ENCODE results near the gene TRIM59.

TRIM59 gene

GRCh38 chr3:160449636-160450598 lies at the start of gene TRIM59:
Gene TRIM59, minus strand, starts transcription at chr3:160449786. Its CDS starts 10,603 bp downstream, at chr3:160439183.
- no peak for DNase-seq

GRCh38 chr3:160498202-160498601 lies 48.6 kb upstream of the TRIM59 start:
- DNase-seq = no peak

GRCh38 chr3:160490166-160490565 lies 40.6 kb upstream of the TRIM59 start:
- no peak for DNase-seq

GRCh38 chr3:160486459-160486869 lies 36.9 kb upstream of the TRIM59 start:
- DNase-seq = no peak

GRCh38 chr3:160482796-160483195 lies 33.2 kb upstream of the TRIM59 start:
- DNase-seq = no peak

- no peak for DNase-seq
These were observed 32.3 kb upstream of the TRIM59 start for GRCh38 chr3:160481856-160482255.

GRCh38 chr3:160480931-160481330 lies 31.3 kb upstream of the TRIM59 start:
- DNase-seq = no peak

GRCh38 chr3:160479376-160479775 lies 29.8 kb upstream of the TRIM59 start:
- DNase-seq = no peak

GRCh38 chr3:160478338-160478737 lies 28.8 kb upstream of the TRIM59 start:
- DNase-seq = no peak

- DNase-seq = no peak
These were observed 28.2 kb upstream of the TRIM59 start for GRCh38 chr3:160477750-160478149.

- no peak for DNase-seq
These were observed 26.3 kb upstream of the TRIM59 start for GRCh38 chr3:160475884-160476283.

- no peak for DNase-seq
These were observed 25.6 kb upstream of the TRIM59 start for GRCh38 chr3:160475153-160475552.

GRCh38 chr3:160474416-160474838 lies 24.8 kb upstream of the TRIM59 start:
- no peak for DNase-seq

- DNase-seq = no peak
These were observed 24.4 kb upstream of the TRIM59 start for GRCh38 chr3:160473978-160474377.

GRCh38 chr3:160473221-160473620 lies 23.6 kb upstream of the TRIM59 start:
- DNase-seq = no peak

GRCh38 chr3:160472344-160472743 lies 22.8 kb upstream of the TRIM59 start:
- no peak for DNase-seq

GRCh38 chr3:160471892-160472291 lies 22.3 kb upstream of the TRIM59 start:
- no peak for DNase-seq

GRCh38 chr3:160470181-160470580 lies 20.6 kb upstream of the TRIM59 start:
- no peak for DNase-seq

- DNase-seq = no peak
These were observed 15.4 kb upstream of the TRIM59 start for GRCh38 chr3:160464971-160465370.

GRCh38 chr3:160464321-160464720 lies 14.7 kb upstream of the TRIM59 start:
- DNase-seq = no peak

GRCh38 chr3:160460033-160460432 lies 10.4 kb upstream of the TRIM59 start:
- DNase-seq = no peak

GRCh38 chr3:160459450-160459970 lies 9.9 kb upstream of the TRIM59 start:
- DNase-seq = no peak

- no peak for DNase-seq
These were observed 8.6 kb upstream of the TRIM59 start for GRCh38 chr3:160458151-160458550.

GRCh38 chr3:160455846-160456245 lies 6.3 kb upstream of the TRIM59 start:
- DNase-seq = no peak
